Measurements from ENCODE around the gene CDK5RAP2. TPM values are rescaled to one million over a fixed set of nuclear protein-coding genes. Genes with fewer than 3 reads are reported as not detected.
A peak's percentile ranks its signal among the peaks of the same experiment; 100 is the strongest.

CDK5RAP2 gene
- total RNA-seq, 1 donor, result 21.2 TPM

DNA sequence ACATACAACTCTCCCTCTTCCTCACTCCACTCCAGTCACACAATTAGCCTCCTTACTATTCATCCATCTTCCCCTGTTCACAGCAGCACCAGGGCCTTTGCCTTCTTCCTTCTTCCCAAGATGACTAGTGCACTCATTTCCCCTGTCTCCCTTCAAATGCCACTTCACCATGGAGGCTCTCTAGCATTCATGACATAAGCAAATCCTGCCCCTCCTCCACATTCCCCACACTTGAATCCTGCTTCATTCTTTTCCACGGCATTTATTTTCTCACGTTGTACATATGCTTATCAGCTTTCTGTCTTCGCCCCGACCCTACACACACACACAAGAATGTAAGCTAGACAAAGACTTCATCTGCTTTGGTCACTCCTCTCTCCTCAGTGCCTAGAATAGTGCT lies 133.3 kb downstream of the CDK5RAP2 start:
- TF ChIP-seq, protein P1, sequence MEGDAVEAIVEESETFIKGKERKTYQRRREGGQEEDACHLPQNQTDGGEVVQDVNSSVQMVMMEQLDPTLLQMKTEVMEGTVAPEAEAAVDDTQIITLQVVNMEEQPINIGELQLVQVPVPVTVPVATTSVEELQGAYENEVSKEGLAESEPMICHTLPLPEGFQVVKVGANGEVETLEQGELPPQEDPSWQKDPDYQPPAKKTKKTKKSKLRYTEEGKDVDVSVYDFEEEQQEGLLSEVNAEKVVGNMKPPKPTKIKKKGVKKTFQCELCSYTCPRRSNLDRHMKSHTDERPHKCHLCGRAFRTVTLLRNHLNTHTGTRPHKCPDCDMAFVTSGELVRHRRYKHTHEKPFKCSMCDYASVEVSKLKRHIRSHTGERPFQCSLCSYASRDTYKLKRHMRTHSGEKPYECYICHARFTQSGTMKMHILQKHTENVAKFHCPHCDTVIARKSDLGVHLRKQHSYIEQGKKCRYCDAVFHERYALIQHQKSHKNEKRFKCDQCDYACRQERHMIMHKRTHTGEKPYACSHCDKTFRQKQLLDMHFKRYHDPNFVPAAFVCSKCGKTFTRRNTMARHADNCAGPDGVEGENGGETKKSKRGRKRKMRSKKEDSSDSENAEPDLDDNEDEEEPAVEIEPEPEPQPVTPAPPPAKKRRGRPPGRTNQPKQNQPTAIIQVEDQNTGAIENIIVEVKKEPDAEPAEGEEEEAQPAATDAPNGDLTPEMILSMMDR (IDR thresholded peaks at IDR 0.05; ENCODE audit: insufficient read depth, low read depth, low read length), result no peak
- DNase-seq (ENCODE audit: low read depth), result peak; percentile 30
- H3K4me3 ChIP-seq (ENCODE audit: low read depth, low read length), result no peak overlapping the region

DNA sequence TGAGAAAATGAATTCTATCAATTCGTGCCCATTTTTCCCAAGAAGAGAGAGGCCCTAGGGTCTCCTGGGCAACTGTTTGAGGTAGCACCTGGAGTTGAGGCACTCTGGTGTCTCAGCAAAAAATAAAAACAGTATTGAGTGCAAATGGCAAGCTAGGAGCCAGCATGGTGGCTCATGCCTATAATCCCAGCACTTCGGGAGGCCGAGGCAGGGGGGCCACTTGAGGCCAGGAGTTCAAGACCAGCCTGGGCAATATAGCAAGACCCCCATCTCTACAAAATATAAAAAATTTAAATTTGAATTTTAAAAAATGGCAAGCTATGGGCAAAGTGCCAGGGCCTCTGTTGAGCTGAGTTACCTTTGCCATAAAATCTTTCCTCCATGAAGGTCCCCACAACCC lies 136.0 kb downstream of the CDK5RAP2 start:
- DNase-seq (ENCODE audit: low read depth), result no peak
- TF ChIP-seq, protein P1 (IDR thresholded peaks at IDR 0.05; ENCODE audit: insufficient read depth, low read depth, low read length), result no peak
- no peak overlapping the region for H3K4me3 ChIP-seq (ENCODE audit: low read depth, low read length)

DNA sequence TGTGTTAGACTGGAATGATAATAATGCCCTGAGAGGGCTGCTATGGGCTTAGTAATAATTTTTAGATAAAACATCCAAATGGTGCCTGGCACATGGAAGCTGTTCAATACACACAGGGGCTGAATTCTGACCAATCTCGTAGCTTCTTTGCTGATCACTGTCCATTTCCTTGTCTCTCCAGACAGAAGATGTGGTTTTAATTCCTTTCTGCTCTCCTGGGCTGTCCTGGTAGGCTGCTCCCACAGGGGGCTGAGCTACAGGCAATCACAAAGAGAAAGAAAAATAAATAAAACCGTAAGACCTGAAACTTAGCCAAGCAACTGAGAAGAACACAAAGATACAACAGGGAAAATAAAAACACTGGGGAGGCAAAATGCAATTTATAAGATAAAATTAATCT lies 136.5 kb downstream of the CDK5RAP2 start:
- peak; percentile 74 for DNase-seq (ENCODE audit: low read depth)
- no peak overlapping the region for H3K4me3 ChIP-seq (ENCODE audit: low read depth, low read length)
- TF ChIP-seq, protein P1 (IDR thresholded peaks at IDR 0.05; ENCODE audit: insufficient read depth, low read depth, low read length), result no peak

DNA sequence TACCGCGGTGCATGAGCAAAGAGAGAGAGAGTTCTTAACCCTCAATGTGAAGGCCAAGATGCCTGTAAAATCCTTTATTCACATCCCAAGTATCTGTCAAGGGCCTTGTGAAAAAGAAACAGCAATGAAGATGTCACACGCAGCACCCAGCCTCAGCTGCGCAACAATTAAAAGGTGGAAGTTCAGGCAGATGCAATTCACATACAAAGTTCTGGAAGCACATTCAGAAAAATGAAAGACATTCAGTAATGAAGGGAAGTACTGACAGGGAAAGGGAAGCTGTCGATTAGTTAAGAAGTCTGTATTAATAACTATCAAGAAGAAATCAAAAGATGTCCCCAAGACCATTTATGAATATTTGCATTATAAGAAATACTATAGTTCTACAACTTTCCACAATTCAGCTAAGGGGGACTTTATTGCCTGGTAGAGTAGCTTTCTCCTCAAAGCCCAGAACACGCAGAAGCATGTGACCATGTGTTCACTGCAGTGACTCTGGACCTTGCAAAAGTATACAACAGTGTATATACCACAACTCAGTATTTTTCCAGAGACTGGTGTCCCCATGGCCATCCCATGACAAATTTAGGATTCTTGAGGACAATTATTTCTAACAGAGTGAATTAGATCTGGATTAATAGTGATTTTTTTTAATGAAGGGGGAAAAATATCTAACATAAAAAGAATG lies 137.5 kb downstream of the CDK5RAP2 start:
- peak; percentile 65 for DNase-seq (ENCODE audit: low read depth)
- no peak overlapping the region for H3K4me3 ChIP-seq (ENCODE audit: low read depth, low read length)
- TF ChIP-seq, protein P1 (IDR thresholded peaks at IDR 0.05; ENCODE audit: insufficient read depth, low read depth, low read length), result no peak

DNA sequence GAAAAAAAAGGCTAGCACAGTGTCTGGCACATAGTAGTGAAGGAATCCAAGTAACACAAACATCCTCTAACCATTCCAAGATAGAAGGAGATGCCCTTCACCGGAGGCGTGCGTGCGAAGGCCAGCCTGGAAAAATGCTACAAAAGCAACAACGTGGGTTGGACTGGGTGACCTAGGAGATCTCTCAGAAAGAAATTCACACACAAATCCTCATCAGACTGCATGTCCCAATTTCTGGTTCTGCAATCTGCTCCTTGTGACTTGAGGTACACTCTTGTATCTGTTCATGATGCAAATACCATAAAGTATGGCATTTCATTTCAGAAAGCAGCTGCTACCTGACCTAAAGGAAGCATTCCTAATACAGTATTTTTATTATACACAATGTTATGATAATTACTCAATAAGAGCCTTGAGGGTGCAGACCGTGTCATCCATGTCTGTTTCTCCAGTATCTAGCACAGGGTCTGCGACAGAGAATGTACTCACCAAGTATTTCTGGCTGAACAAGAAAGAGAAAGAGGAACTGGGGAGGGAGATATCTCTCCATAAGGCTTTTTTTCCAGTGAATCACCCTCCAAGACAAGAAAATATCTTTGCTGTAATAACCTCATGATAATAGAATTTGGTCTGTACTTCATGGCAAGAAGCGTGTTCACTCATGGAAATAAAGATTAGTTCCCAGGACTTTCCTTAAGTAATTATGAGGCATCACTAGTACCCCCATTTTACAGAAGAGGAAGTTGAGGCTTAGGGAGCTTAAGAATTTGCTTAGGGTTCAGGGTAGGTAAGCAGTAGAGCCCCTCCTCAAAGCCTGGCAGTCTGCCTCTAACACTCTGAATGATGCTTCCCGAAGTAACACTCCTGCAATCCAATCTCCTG lies 138.3 kb downstream of the CDK5RAP2 start:
- H3K4me3 ChIP-seq (ENCODE audit: low read depth, low read length), result no peak overlapping the region
- TF ChIP-seq, protein P1 (IDR thresholded peaks at IDR 0.05; ENCODE audit: insufficient read depth, low read depth, low read length), result no peak
- peak; percentile 84 for DNase-seq (ENCODE audit: low read depth)

DNA sequence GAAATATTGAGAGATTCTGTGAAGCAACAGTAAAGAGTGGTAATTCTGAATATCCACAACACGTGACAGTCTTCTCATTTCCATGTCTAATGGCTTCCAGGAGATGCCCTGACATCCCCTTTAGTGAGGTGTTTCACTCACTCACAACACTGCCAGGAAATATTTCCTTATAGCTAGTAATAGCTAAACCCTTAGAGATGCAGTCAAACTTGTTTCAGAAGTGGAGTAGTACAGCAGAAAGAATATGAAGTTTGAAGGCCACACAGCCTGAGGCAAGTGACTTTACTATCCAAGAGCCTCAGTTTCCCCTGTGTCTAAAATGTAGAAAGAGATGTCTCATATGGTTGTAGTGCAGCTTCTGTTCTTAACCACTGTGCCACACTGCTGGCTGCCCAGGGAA lies 139.2 kb downstream of the CDK5RAP2 start:
- no peak overlapping the region for H3K4me3 ChIP-seq (ENCODE audit: low read depth, low read length)
- DNase-seq (ENCODE audit: low read depth), result no peak
- TF ChIP-seq, protein P1 (IDR thresholded peaks at IDR 0.05; ENCODE audit: insufficient read depth, low read depth, low read length), result no peak
